IMR-90 (cell line): ENCODE results near the gene BCAS3. TPM values are rescaled to one million over a fixed set of nuclear protein-coding genes. Genes with fewer than 3 reads are reported as not detected.

Experiments
- ATAC-seq: fragments of 200-7000 bp; cut with Tn5 transposase; 2 replicates; pipeline ENCODE4 v1.9.1; 2020; ENCODE audit warnings: low read depth, mild to moderate bottlenecking, moderate library complexity
- BruUV-seq: library from RNA; stranded (reverse); fragments of 400-500 nt; replicated peaks from 2 replicates; lab custom pipeline; 2021; lab: Mats Ljungman, UMichigan
- CTCF ChIA-PET: fragments of 300-600 bp; formaldehyde crosslinking; extraction: SDS; loops from one replicate; lab custom pipeline; 2021; ENCODE audit warnings: antibody characterized with exemption; lab: Yijun Ruan, JAX
- POLR2A ChIA-PET: fragments of 300-600 bp; sonication (Branson Sonifier 250); formaldehyde crosslinking; loops from one replicate; lab custom pipeline; 2022; ENCODE audit warnings: antibody characterized with exemption; ENCODE audit not compliant: unreplicated experiment; lab: Charles Lee
- DNase-seq: peaks from one replicate; pipeline ENCODE4 v3.0.0; 2013
- H2AFZ ChIP-seq: replicated peaks from 2 replicates; pipeline ENCODE3; 2013; ENCODE audit warnings: low read length, mild to moderate bottlenecking; ENCODE audit not compliant: poor library complexity
- H2AK5ac ChIP-seq: 2 replicates; pipeline ENCODE4 v1.6.1; 2013; ENCODE audit warnings: low read depth, low read length, inconsistent platforms
- H2AK9ac ChIP-seq: replicated peaks from 2 replicates; pipeline ENCODE3; 2013; ENCODE audit warnings: mild to moderate bottlenecking, low read depth, low read length, moderate library complexity; ENCODE audit not compliant: poor library complexity
- H2BK120ac ChIP-seq: 2 replicates; pipeline ENCODE4 v1.6.1; 2013; ENCODE audit warnings: low read depth, low read length, inconsistent platforms
- H2BK15ac ChIP-seq: 3 replicates; pipeline ENCODE4 v1.6.1; 2013; ENCODE audit warnings: low read depth, low read length, inconsistent platforms
- H2BK20ac ChIP-seq: 2 replicates; pipeline ENCODE4 v1.6.1; 2013; ENCODE audit warnings: low read depth, mild to moderate bottlenecking, inconsistent platforms, low read length, moderate library complexity
- H2BK5ac ChIP-seq: 2 replicates; pipeline ENCODE4 v1.6.1; 2013; ENCODE audit warnings: mild to moderate bottlenecking, low read depth, low read length, inconsistent platforms; ENCODE audit not compliant: poor library complexity, severe bottlenecking
- H3K14ac ChIP-seq: replicated peaks from 2 replicates; pipeline ENCODE4 v1.6.1; 2013; ENCODE audit warnings: low read depth, low read length, inconsistent platforms
- H3K18ac ChIP-seq: 2 replicates; pipeline ENCODE4 v1.6.1; 2013; ENCODE audit warnings: low read depth, low read length, control low read depth
- H3K23ac ChIP-seq: 2 replicates; pipeline ENCODE4 v1.6.1; 2013; ENCODE audit warnings: low read depth, low read length, inconsistent platforms
- H3K27ac ChIP-seq: 2 replicates; pipeline ENCODE4 v1.5.1; 2013; ENCODE audit warnings: mild to moderate bottlenecking, control low read depth, low read length; ENCODE audit not compliant: insufficient read depth
- H3K27me3 ChIP-seq: 2 replicates; pipeline ENCODE4 v1.6.1; 2013; ENCODE audit warnings: low read length; ENCODE audit not compliant: control insufficient read depth, insufficient read depth
- H3K36me3 ChIP-seq: 2 replicates; pipeline ENCODE4 v1.6.1; 2013; ENCODE audit warnings: low read length, mixed read lengths; ENCODE audit not compliant: control insufficient read depth, insufficient read depth
- H3K4ac ChIP-seq: 2 replicates; pipeline ENCODE4 v1.6.1; 2013; ENCODE audit warnings: low read depth, low read length, inconsistent platforms
- H3K4me1 ChIP-seq: 2 replicates; pipeline ENCODE4 v1.6.1; 2013; ENCODE audit warnings: low read length, mixed read lengths; ENCODE audit not compliant: control insufficient read depth, insufficient read depth
- H3K4me2 ChIP-seq: 2 replicates; pipeline ENCODE4 v1.6.1; 2013; ENCODE audit warnings: low read depth, mild to moderate bottlenecking, control low read depth, low read length, moderate library complexity
- H3K4me3 ChIP-seq: 2 replicates; pipeline ENCODE4 v1.5.1; 2013; ENCODE audit warnings: low read depth, mild to moderate bottlenecking, control low read depth, low read length, moderate library complexity; ENCODE audit not compliant: insufficient read depth
- H3K56ac ChIP-seq: 2 replicates; pipeline ENCODE4 v1.6.1; 2013; ENCODE audit warnings: low read length, inconsistent platforms; ENCODE audit not compliant: insufficient read depth; ENCODE audit errors: extremely low read depth
- H3K79me1 ChIP-seq, 2 experiments: 2 replicates each; pipeline ENCODE4 v1.6.1; 2013; ENCODE audit warnings: low read length in 2 of 2, inconsistent platforms in 1 of 2, low read depth in 1 of 2
- H3K9ac ChIP-seq: 2 replicates; pipeline ENCODE4 v1.6.1; 2013; ENCODE audit warnings: low read depth, low read length, control low read depth
- H3K9me1 ChIP-seq: 2 replicates; pipeline ENCODE4 v1.6.1; 2013; ENCODE audit warnings: low read length, inconsistent platforms; ENCODE audit not compliant: insufficient read depth
- H3K9me3 ChIP-seq: 2 replicates; pipeline ENCODE4 v1.6.1; 2013; ENCODE audit warnings: low read length; ENCODE audit not compliant: control insufficient read depth, insufficient read depth
- H4K20me1 ChIP-seq: 2 replicates; pipeline ENCODE4 v1.6.1; 2013; ENCODE audit warnings: low read length, inconsistent platforms; ENCODE audit not compliant: insufficient read depth
- H4K5ac ChIP-seq: 2 replicates; pipeline ENCODE4 v1.6.1; 2013; ENCODE audit warnings: mild to moderate bottlenecking, low read depth, low read length, control low read depth
- H4K8ac ChIP-seq, 2 experiments: 2 replicates each; pipeline ENCODE4 v1.6.1; 2013; ENCODE audit warnings: low read depth in 2 of 2, low read length in 2 of 2, control low read depth in 1 of 2, inconsistent platforms in 1 of 2
- H4K91ac ChIP-seq: 2 replicates; pipeline ENCODE4 v1.6.1; 2013; ENCODE audit warnings: low read depth, low read length, inconsistent platforms; ENCODE audit not compliant: insufficient read depth
- CEBPB ChIP-seq: IDR thresholded peaks from 2 replicates; pipeline ENCODE4 v1.6.1; 2012; ENCODE audit warnings: low read depth, low read length, improper control_type of control experiment
- FOS ChIP-seq: fragments of 150-350 bp; IDR thresholded peaks from 2 replicates; pipeline ENCODE4 v1.6.1; 2016; ENCODE audit warnings: low read depth, low read length
- POLR2A ChIP-seq: IDR thresholded peaks from 2 replicates; pipeline ENCODE4 v1.6.1; 2012; ENCODE audit warnings: mild to moderate bottlenecking, low read depth, low read length
- RFX5 ChIP-seq: IDR thresholded peaks from 2 replicates; pipeline ENCODE4 v1.8.0; 2012; ENCODE audit warnings: low read depth, mild to moderate bottlenecking, low read length, moderate library complexity
- SMC3 ChIP-seq: fragments of 150-350 bp; IDR thresholded peaks from 2 replicates; pipeline ENCODE4 v1.6.1; 2016; ENCODE audit warnings: low read depth, mild to moderate bottlenecking, antibody characterized with exemption, low read length, moderate library complexity
- WGBS, 2 experiments: methylation state at CpG; one replicate each; pipeline versions ENCODE4 v1.1.5 to v1.1.7; 2013; ENCODE audit warnings: missing lambda C conversion rate in 2 of 2; ENCODE audit not compliant: insufficient read length in 1 of 2; ENCODE audit errors: extremely low coverage in 2 of 2; 5-methylcytosine and 5-hydroxymethylcytosine counted together
- dilution Hi-C: fragments of 300-500 bp; cut with HindIII; formaldehyde crosslinking; loops from one replicate; pipeline ENCODE4 v1.14.3; 2018; ENCODE audit warnings: low sequenced_read_pairs; ENCODE audit not compliant: unreplicated experiment
- in situ Hi-C: fragments of 300-500 bp; cut with MboI; formaldehyde crosslinking; loops from 3 replicates; pipeline ENCODE4 v1.14.3; 2019; ENCODE audit warnings: low sequenced_read_pairs, inconsistent platforms, mixed read lengths
- intact Hi-C: fragments of 100-400 bp; cut with micrococcal nuclease; formaldehyde crosslinking; loops from 2 replicates; pipeline ENCODE4 v1.10.0; 2022
- polyA plus RNA-seq, 3 experiments: library from polyadenylated mRNA; depleted of rRNA; stranded (reverse); fragments of >200 nt; gene quantifications; 2 replicates each; pipeline ENCODE4 v1.2.3, GENCODE V29; 2012; ENCODE audit warnings: low replicate concordance in 1 of 3
- total RNA-seq: library from RNA; depleted of rRNA; stranded (reverse); fragments of >200 nt; gene quantifications from 2 replicates; pipeline ENCODE4 v1.2.3, GENCODE V29; 2012

The BCAS3 gene
- total and polyA plus RNA-seq, 2 of the 4 experiments (the other 2 are of a cell fraction) = 6.3 to 27.1 TPM

- no peak overlapping the region for H4K91ac ChIP-seq
- no peak overlapping the region for H2AK5ac ChIP-seq
- H2BK15ac ChIP-seq = no peak overlapping the region
- no peak for TF ChIP-seq RFX5
- TF ChIP-seq POLR2A = no peak
- TF ChIP-seq FOS = no peak
- no peak for TF ChIP-seq CEBPB
- TF ChIP-seq SMC3 = no peak
- H2AK9ac ChIP-seq = no peak overlapping the region
- H3K4me1 ChIP-seq = no peaks in the 10 kb centered on the region
- no peak overlapping the region for H3K18ac ChIP-seq
- ChIA-PET POLR2A (no interaction called here), CTCF (no interaction called here)
- H3K23ac ChIP-seq = no peak overlapping the region
- H3K9me3 ChIP-seq = no peaks in the 10 kb centered on the region
- H2BK120ac ChIP-seq = no peak overlapping the region
- H3K4me2 ChIP-seq = no peak overlapping the region
- no peak overlapping the region for H2AFZ ChIP-seq
- intact Hi-C loops = no loop called here
- no peak overlapping the region for H3K27ac ChIP-seq
- dilution Hi-C loops = no loop called here
- H3K27me3 ChIP-seq = no peaks in the 10 kb centered on the region
- H3K56ac ChIP-seq = no peak overlapping the region
- peaks cover 5% of the 10 kb centered on the region for H3K9me1 ChIP-seq
- no peak overlapping the region for H3K14ac ChIP-seq
- WGBS, 2 experiments = no CpG with 5 or more reads among the region's 3 CpGs
- H3K9ac ChIP-seq = no peak overlapping the region
- BruUV-seq = no TSS peak
- no peak overlapping the region for H2BK5ac ChIP-seq
- no peak overlapping the region for H3K4me3 ChIP-seq
- no peak for ATAC-seq
- no peak overlapping the region for H2BK20ac ChIP-seq
- H3K79me1 ChIP-seq = no peaks in the 10 kb centered on the region
- no peak overlapping the region for H4K5ac ChIP-seq
- no peak overlapping the region for H4K8ac ChIP-seq
- H3K4ac ChIP-seq = no peak overlapping the region
- no peaks in the 10 kb centered on the region for H4K20me1 ChIP-seq
- DNase-seq = no peak
- H3K36me3 ChIP-seq = no peaks in the 10 kb centered on the region
- in situ Hi-C loops = no loop called here
Measured at GRCh38 chr17:60952747-60953146, 275.1 kb downstream of the BCAS3 start.
